Measurements from ENCODE around the gene RAMP1. TPM values are rescaled to one million over a fixed set of nuclear protein-coding genes. Genes with fewer than 3 reads are reported as not detected.

RAMP1 gene
- polyA plus RNA-seq, 3 donors, result 4.1 to 5.5 (median 5.0) TPM

DNA sequence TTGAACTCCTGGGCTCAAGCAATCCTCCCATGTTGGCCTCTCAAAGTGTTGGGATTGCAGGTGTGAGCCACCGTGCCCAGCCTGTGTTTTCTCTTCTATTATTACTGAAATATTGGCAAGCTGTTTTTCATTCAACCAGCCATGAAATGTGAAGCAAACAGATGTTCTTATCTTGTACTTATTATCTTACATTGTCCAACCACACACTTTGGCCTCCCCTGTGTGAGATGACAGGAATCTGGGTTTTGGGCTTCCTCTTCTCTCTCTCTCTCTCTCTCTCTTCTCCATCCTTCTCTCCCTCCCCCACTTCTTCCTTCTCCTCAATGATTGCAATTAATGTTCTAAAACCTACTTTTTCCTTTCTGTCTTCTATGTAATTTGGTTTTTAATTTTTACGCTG lies 33.1 kb downstream of the RAMP1 start:
- DNase-seq, result no peak

GRCh38 chr2:237892984-237893595 lies 33.7 kb downstream of the RAMP1 start:
- DNase-seq, result no peak

- DNase-seq, result no peak
Measured at GRCh38 chr2:237894396-237894979, 35.1 kb downstream of the RAMP1 start.

- no peak for DNase-seq
Measured at GRCh38 chr2:237894986-237895543, 35.6 kb downstream of the RAMP1 start.

- no peak for DNase-seq
Measured at GRCh38 chr2:237895544-237896506, 36.4 kb downstream of the RAMP1 start.

DNA sequence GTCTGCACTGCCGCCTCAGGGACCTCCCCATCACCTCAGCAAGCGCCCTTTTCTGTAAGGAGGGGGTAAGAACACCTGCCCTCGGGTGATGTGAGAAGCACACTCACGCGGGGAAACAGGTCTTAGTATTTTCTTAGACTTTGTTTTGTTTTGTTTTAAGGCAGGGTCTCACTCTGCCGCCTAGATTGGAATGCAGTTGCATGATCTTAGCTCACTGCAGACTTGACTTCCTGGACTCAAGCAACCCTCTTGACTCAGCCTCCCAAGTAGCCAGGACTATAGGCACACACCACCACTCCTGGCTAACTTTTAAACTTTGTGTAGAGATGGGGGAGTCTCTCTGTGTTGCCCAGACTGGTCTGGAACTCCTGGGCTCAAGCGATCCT lies 37.1 kb downstream of the RAMP1 start:
- no peak for DNase-seq

DNA sequence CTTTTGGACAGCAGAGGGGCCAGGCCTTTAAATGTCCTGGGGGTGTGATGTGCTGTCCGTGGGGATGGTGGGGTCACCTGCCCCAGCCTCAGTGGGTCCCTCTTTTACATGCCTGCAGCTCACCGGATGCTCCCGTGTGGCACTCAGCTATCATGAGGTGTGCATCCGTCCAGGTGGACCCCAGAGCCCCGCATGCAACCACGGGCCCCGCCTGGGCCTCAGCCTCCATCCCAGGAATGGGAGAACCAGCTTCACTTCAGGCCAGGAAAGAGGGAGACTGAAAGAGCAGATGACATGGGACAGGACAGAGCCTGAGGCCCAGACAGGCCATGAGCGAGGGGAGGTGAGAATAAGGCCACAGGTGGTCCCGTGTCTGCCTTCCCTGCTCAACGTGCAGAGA lies 37.5 kb downstream of the RAMP1 start:
- no peak for DNase-seq

GRCh38 chr2:237898057-237898414 lies 38.6 kb downstream of the RAMP1 start:
- DNase-seq, result no peak

DNA sequence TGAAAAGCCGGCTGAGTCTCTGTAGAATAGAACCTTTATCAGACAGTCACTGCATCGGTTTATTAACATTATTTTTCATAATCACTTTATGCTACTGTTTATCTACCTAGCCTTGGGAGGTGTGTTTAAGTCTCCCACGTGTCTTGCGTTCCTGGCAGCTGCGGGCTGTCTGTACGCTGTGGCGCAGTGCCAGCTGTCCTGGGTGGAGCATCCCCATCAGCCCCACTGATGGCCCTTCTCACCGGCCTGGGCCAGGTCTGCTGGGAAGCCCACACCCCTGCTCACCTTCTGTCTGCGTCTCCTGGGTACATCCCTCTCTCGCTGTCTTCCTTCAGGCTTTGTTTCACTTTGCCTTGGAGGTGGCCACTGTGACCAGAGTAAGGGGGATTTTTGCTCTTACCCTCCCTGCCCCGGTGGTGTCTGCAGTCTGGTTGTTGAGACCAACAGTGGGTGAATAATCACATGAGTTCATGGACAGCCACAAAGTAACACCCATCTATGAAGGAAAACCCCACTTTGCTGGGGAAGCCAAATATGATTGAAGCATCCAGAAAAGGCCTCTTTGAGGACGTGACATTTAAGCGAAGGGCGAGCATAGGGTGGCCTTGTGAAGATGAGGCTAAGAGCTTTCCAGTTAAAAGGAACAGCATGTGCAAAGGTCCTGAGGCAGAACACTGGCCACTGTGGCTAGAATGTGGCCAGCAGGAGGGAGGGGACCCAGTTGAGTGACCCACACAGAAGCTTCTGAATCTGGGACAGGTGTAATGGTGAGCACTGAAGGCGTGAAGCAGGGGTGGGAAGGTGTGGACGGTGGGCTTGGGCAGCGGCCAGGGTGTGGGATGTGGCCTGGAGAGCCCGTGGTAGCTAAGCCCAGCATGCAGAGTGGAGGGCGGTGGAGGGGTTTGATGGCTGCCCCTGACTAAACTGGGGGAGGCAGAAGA lies 41.7 kb downstream of the RAMP1 start:
- no peak for DNase-seq

DNA sequence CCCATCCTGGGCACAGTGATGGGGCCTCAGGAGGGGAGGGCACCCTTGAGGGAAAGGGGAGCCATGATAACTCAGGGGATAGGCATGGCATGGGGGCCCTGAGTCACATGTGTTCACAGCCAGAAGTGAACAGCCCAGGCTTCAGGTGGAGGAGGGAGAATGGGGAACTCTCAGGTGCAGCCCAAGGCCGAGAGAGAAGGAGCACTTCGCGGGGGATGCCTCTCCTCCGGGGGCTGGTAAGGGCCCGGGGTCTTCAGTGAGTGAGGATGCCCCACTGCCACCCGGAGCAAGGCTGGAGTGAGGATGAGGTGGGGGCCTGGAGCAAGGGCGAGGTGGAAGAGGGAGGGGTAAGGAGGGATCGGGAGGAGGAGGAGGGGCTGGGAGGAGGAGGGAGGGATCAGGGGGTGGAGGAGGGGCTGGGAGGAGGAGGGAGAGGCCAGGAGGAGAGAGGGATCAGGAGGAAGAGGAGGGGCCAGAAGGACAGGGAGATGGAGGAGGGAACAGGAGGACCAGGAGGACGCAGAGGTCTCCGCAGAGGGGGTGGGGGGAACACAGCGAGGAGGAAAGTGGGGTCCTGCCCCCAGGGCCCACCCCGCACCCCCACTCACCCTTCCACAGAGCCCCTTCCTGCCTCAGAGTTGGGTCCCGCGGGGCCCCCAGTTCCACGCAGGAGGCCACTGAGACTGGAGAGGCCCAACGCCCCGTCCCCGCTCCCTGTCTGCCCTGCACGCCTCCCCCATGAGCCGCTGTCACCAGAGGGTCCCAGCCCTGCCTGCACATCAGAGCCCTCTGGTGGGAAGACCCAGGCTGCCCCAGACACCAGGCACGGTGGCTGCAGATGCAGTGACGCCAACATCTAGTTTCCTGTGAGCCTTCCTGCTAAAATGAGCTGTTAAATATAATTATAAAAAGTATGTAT lies 42.8 kb downstream of the RAMP1 start:
- no peak for DNase-seq

DNA sequence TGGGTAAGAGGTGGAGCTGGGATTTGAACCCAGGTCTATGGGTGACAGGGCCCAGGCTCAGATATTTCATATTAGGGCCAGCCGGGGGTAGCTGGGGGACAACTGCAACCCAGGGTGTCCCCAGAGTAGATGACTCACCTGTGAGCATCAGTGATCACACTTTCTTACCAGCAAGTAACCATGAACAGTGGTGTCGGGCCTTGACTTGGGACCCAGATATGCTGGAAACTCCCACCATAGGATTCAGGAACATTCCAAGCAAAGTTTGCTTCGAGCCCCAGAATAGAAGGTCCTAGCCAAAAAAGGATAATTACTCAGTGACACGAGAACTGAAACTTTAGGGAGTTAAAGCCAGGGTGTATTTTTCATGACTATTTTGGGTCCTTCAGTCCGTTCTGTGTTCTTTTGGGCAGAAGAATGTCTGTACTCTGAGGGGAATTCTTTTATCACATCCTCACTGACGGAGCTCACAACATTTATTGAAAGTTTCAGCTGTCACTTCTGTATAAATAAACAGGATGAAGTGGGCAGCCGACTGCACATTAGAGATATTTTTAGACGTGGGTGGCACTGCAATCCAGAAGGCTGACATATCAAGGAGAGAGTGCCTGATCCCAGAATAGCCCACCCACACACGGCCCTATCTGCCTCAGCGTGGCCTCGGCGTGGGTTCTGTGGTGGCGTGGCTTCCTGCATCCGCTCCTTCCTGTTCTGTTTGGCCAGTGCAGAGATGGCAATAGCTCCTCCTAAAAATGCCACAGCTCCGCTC lies 45.6 kb downstream of the RAMP1 start:
- DNase-seq, result no peak

DNA sequence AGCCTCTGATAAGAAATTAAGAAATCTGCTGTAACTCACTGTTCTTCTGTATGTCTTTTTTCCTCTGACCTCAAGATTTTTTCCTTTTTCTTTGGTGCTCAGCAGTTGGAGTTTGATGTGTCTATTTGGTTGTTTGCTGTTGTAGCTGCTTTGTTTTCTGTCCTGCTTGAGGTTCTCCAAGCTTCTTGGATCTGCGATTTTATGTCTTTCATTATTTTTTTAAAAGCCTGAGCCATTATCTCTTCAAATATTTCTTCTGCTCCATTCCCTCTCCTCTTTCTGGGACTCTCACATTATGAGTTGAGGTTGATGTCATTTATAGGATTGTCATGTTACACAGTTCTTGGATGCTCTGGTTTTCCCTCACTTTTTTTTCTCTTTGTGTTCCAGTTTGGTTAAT lies 47.7 kb downstream of the RAMP1 start:
- no peak for DNase-seq

DNA sequence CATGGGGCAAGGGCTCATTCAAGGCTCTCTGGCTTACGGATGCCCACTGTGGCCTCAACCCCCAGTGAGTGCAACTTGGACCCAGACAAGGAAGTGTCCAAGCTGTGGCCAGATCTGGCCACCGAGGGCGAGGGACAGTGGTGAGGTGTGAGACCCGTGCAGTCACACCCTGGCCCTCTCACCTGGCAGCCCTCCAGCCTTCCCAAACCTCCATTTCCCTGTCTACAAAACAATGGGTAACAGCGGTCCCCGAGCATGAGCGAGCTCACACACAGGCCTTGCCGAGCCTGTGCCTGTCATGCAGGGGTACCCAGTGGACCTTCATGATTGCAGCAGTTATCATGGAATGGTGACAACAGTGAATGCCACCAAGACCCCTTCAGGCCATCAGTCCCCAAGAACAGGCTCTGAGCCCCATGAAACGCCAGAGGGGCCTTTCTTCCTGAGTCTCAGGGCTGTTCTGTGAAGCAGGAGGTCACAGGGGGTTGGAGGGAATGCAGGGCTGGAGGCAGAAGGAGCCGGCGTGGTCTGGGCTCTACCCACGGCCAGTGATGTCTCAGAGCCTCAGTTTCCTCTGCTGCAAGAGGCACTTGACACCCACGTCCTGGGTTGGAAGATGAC lies 49.8 kb downstream of the RAMP1 start:
- no peak for DNase-seq

GRCh38 chr2:237909801-237910475 lies 50.5 kb downstream of the RAMP1 start:
- no peak for DNase-seq

DNA sequence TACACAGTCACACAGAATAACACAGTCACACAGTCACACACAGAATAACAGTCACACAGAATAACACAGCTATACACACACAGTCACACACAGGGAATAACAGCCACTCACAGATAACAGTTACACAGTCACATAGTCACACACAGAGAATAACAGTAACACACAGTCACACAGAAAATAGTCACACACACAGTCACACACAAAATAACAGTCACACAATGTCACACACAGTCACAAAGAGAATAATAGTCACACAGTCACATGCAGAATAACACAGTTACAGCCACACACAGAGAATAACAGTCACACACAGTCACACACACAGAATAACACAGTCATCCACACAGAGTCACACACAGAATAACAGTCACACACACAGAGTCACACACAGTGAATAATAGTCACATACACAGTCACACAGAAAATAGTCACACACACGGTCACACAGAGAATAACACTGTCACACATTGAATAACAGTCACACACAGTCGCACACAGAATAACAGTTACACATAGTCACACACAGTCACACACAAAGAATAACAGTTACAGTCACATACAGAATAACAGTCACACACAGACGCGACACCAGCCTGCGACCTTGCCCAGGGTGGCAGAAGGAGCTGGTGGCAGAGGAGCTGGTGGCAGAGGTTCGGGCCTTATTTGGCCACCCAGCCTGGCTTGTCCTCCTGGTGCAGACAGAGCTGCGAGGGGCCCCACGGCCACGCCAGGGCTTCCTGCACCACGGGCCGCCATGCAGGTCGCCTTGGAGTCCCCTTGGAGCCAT lies 51.3 kb downstream of the RAMP1 start:
- no peak for DNase-seq

DNA sequence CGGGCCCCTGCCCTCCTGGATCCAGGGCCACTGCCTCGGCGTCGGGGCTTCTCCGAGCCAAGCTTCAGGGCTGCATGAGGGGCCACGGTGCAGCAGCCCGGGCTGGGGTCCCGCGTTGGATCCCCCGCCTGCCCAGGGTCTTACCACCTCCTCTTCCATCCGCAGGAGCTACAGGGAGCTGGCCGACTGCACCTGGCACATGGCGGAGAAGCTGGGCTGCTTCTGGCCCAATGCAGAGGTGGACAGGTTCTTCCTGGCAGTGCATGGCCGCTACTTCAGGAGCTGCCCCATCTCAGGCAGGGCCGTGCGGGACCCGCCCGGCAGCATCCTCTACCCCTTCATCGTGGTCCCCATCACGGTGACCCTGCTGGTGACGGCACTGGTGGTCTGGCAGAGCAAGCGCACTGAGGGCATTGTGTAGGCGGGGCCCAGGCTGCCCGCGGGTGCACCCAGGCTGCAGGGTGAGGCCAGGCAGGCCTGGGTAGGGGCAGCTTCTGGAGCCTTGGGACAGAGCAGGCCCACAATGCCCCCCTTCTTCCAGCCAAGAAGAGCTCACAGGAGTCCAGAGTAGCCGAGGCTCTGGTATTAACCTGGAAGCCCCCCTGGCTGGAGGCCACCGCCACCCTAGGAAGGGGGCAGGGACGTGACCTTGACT lies 52.1 kb downstream of the RAMP1 start:
- no peak for DNase-seq

Data from renal pelvis (tissue), 4 donors.